H9 (cell line): ENCODE results near the gene TFAP2D. TPM values are rescaled to one million over a fixed set of nuclear protein-coding genes. Genes with fewer than 3 reads are reported as not detected.

Experiments
- DNase-seq: peaks from one replicate; pipeline ENCODE4 v3.0.0-alpha.2; 2017
- H2AFZ ChIP-seq: one replicate; pipeline ENCODE4 v1.6.1; 2013; ENCODE audit warnings: mild to moderate bottlenecking, low read length, control low read depth, moderate library complexity
- H2AK5ac ChIP-seq: 2 replicates; pipeline ENCODE4 v1.6.1; 2013; ENCODE audit warnings: low read length, control low read depth, mixed read lengths; ENCODE audit not compliant: insufficient read length
- H2BK120ac ChIP-seq: one replicate; pipeline ENCODE4 v1.6.1; 2013; ENCODE audit warnings: low read depth, mild to moderate bottlenecking, low read length, control low read depth, inconsistent platforms; ENCODE audit not compliant: poor library complexity, severe bottlenecking
- H2BK12ac ChIP-seq: 2 replicates; pipeline ENCODE4 v1.6.1; 2013; ENCODE audit warnings: low read length, control low read depth, mixed read lengths, low read depth; ENCODE audit not compliant: insufficient read length
- H2BK15ac ChIP-seq: 2 replicates; pipeline ENCODE4 v1.6.1; 2013; ENCODE audit warnings: low read depth, low read length, control low read depth
- H2BK20ac ChIP-seq: one replicate; pipeline ENCODE4 v1.6.1; 2013; ENCODE audit warnings: low read depth, mild to moderate bottlenecking, low read length, control low read depth, inconsistent platforms; ENCODE audit not compliant: poor library complexity, severe bottlenecking
- H2BK5ac ChIP-seq: 2 replicates; pipeline ENCODE4 v1.6.1; 2013; ENCODE audit warnings: low read length, control low read depth, mixed read lengths; ENCODE audit not compliant: insufficient read length
- H3K14ac ChIP-seq: 2 replicates; pipeline ENCODE4 v1.6.1; 2013; ENCODE audit warnings: low read length, control low read depth; ENCODE audit not compliant: insufficient read depth
- H3K18ac ChIP-seq: 2 replicates; pipeline ENCODE4 v1.6.1; 2013; ENCODE audit warnings: low read depth, mild to moderate bottlenecking, mixed read lengths, low read length, control low read depth; ENCODE audit not compliant: insufficient read length
- H3K23ac ChIP-seq: 2 replicates; pipeline ENCODE4 v1.6.1; 2013; ENCODE audit warnings: low read length, control low read depth, mixed read lengths, low read depth; ENCODE audit not compliant: insufficient read length
- H3K23me2 ChIP-seq: 2 replicates; pipeline ENCODE4 v1.6.1; 2013; ENCODE audit warnings: low read depth, mild to moderate bottlenecking, mixed read lengths, low read length, control low read depth; ENCODE audit not compliant: insufficient read length, poor library complexity, severe bottlenecking
- H3K27ac ChIP-seq: 2 replicates; pipeline ENCODE4 v1.5.1; 2013; ENCODE audit warnings: low read length, control low read depth, mixed read lengths, low read depth; ENCODE audit not compliant: insufficient read length
- H3K27me3 ChIP-seq: 2 replicates; pipeline ENCODE4 v1.6.1; 2013; ENCODE audit warnings: low read length, control low read depth, inconsistent platforms; ENCODE audit not compliant: insufficient read depth
- H3K4ac ChIP-seq: 2 replicates; pipeline ENCODE4 v1.6.1; 2013; ENCODE audit warnings: low read depth, mild to moderate bottlenecking, control low read depth, inconsistent platforms, low read length, moderate library complexity
- H3K4me1 ChIP-seq: 2 replicates; pipeline ENCODE4 v1.6.1; 2013; ENCODE audit warnings: low read length, control low read depth, inconsistent platforms; ENCODE audit not compliant: insufficient read depth
- H3K4me2 ChIP-seq: 2 replicates; pipeline ENCODE4 v1.6.1; 2013; ENCODE audit warnings: low read length, control low read depth, mixed read lengths; ENCODE audit not compliant: insufficient read length, insufficient read depth
- H3K56ac ChIP-seq: 2 replicates; pipeline ENCODE4 v1.6.1; 2013; ENCODE audit warnings: low read depth, mild to moderate bottlenecking, mixed read lengths, low read length, control low read depth; ENCODE audit not compliant: insufficient read length
- H3K79me1 ChIP-seq: 2 replicates; pipeline ENCODE4 v1.6.1; 2013; ENCODE audit warnings: low read depth, mild to moderate bottlenecking, moderate library complexity, low read length, control low read depth, inconsistent platforms; ENCODE audit not compliant: insufficient read depth, poor library complexity, severe bottlenecking
- H3K79me2 ChIP-seq: 2 replicates; pipeline ENCODE4 v1.6.1; 2013; ENCODE audit warnings: low read length, control low read depth, inconsistent platforms; ENCODE audit not compliant: insufficient read depth
- H3K9ac ChIP-seq: 2 replicates; pipeline ENCODE4 v1.6.1; 2013; ENCODE audit warnings: low read length, control low read depth, mixed read lengths; ENCODE audit not compliant: insufficient read length; ENCODE audit errors: extremely low read depth
- H3K9me3 ChIP-seq: one replicate; pipeline ENCODE4 v1.6.1; 2013; ENCODE audit warnings: low read depth, low read length, inconsistent platforms; ENCODE audit not compliant: control insufficient read depth
- H3T11ph ChIP-seq: one replicate; pipeline ENCODE4 v1.6.1; 2013; ENCODE audit warnings: mild to moderate bottlenecking, low read length, control low read depth, inconsistent platforms
- H4K20me1 ChIP-seq: one replicate; pipeline ENCODE4 v1.6.1; 2013; ENCODE audit not compliant: control insufficient read depth, insufficient read length, insufficient read depth
- H4K5ac ChIP-seq: 2 replicates; pipeline ENCODE4 v1.6.1; 2013; ENCODE audit warnings: low read depth, mild to moderate bottlenecking, mixed read lengths, low read length, control low read depth; ENCODE audit not compliant: insufficient read length
- H4K8ac ChIP-seq: replicated peaks from 2 replicates; pipeline ENCODE4 v1.6.1; 2013; ENCODE audit warnings: low read length, control low read depth, mixed read lengths, low read depth; ENCODE audit not compliant: insufficient read length
- H4K91ac ChIP-seq: 2 replicates; pipeline ENCODE4 v1.6.1; 2013; ENCODE audit warnings: low read depth, mild to moderate bottlenecking, moderate library complexity, mixed read lengths, low read length, control low read depth; ENCODE audit not compliant: insufficient read length
- H3K27ac Mint-ChIP-seq, 3 experiments: 2 replicates in 2 of 3; 3 replicates in 1 of 3; pipeline ENCODE4 v1.8.0; 2020 to 2021; ENCODE audit warnings: mixed read lengths in 3 of 3, mild to moderate bottlenecking in 1 of 3, moderate library complexity in 1 of 3
- H3K27me3 Mint-ChIP-seq: 2 replicates; pipeline ENCODE4 v1.8.0; 2021; ENCODE audit warnings: low read depth, mild to moderate bottlenecking, moderate library complexity, mixed read lengths
- H3K36me3 Mint-ChIP-seq, 3 experiments: 2 replicates in 2 of 3; 3 replicates in 1 of 3; pipeline ENCODE4 v1.8.0; 2020 to 2021; ENCODE audit warnings: low read depth in 3 of 3, mixed read lengths in 3 of 3; ENCODE audit not compliant: insufficient read depth in 1 of 3
- H3K4me1 Mint-ChIP-seq, 2 experiments: 2 replicates each; pipeline ENCODE4 v1.8.0; 2020; ENCODE audit warnings: mixed read lengths in 2 of 2
- H3K4me3 Mint-ChIP-seq, 2 experiments: 2 replicates in 1 of 2; 3 replicates in 1 of 2; pipeline ENCODE4 v1.8.0; 2020 to 2021; ENCODE audit warnings: mild to moderate bottlenecking in 2 of 2, mixed read lengths in 2 of 2, moderate library complexity in 1 of 2
- H3K9me3 Mint-ChIP-seq, 2 experiments: 2 replicates in 1 of 2; 3 replicates in 1 of 2; pipeline ENCODE4 v1.8.0; 2020; ENCODE audit warnings: mild to moderate bottlenecking in 2 of 2, mixed read lengths in 2 of 2, moderate library complexity in 1 of 2
- CTCF ChIP-seq: fragments of 200-600 bp; sonication (generic); conservative IDR thresholded peaks from 3 replicates; pipeline ENCODE4 v1.8.0; 2021; ENCODE audit warnings: antibody characterized with exemption, mild to moderate bottlenecking
- WGBS: extraction: QIAGEN DNeasy Blood & Tissue Kit; methylation state at CpG from one replicate; pipeline ENCODE4 v1.1.7; 2013; ENCODE audit warnings: missing lambda C conversion rate, low lambda C conversion rate, mixed read lengths; ENCODE audit not compliant: insufficient read length; ENCODE audit errors: extremely low coverage; 5-methylcytosine and 5-hydroxymethylcytosine counted together
- total RNA-seq: library from RNA; stranded (reverse); gene quantifications from 2 replicates; pipeline ENCODE4 v1.2.1, GENCODE V29; 2021

TFAP2D gene
- total RNA-seq, 1 experiment from 2014 or later, result not detected

GRCh38 chr6:50721978-50722377, 8.7 kb downstream of the TFAP2D start:
- H2AFZ ChIP-seq, result no peak overlapping the region
- Mint-ChIP-seq H3K9me3 (peaks cover 0 to 22% of the 10 kb centered on the region in 2 experiments; a peak in 3 of 5 replicates), H3K4me1 (peaks cover 29 to 61% of the 10 kb centered on the region in 2 experiments), H3K27ac (no peak overlapping the region), H3K36me3 (peaks cover 0 to 1% (median 0%) of the 10 kb centered on the region in 3 experiments; a peak in 1 of 7 replicates), H3K4me3 (no peak overlapping the region), H3K27me3 (peaks cover 100% of the 10 kb centered on the region)
- no peak overlapping the region for H4K5ac ChIP-seq
- H3K18ac ChIP-seq, result no peak overlapping the region
- H2BK15ac ChIP-seq, result no peak overlapping the region
- H3K27me3 ChIP-seq, result peaks cover 92% of the 10 kb centered on the region
- H3K14ac ChIP-seq, result no peak overlapping the region
- WGBS, result no CpG with 5 or more reads among the region's 19 CpGs
- no peaks in the 10 kb centered on the region for H4K20me1 ChIP-seq
- H4K8ac ChIP-seq, result no peak overlapping the region
- no peak overlapping the region for H2BK20ac ChIP-seq
- H2AK5ac ChIP-seq, result no peak overlapping the region
- H2BK5ac ChIP-seq, result no peak overlapping the region
- H3K27ac ChIP-seq, result no peak overlapping the region
- H3K56ac ChIP-seq, result no peak overlapping the region
- DNase-seq, result no peak
- H2BK12ac ChIP-seq, result no peak overlapping the region
- H3K9me3 ChIP-seq, result no peaks in the 10 kb centered on the region
- H3T11ph ChIP-seq, result no peak overlapping the region
- H3K4ac ChIP-seq, result no peak overlapping the region
- H2BK120ac ChIP-seq, result no peak overlapping the region
- TF ChIP-seq CTCF, result no peak
- H3K79me1 ChIP-seq, result no peaks in the 10 kb centered on the region
- no peaks in the 10 kb centered on the region for H3K79me2 ChIP-seq
- no peak overlapping the region for H3K23ac ChIP-seq
- H4K91ac ChIP-seq, result no peak overlapping the region
- peaks cover 3% of the 10 kb centered on the region; the same call in 1 of the 2 replicates for H3K4me1 ChIP-seq
- peaks cover 4% of the 10 kb centered on the region for H3K23me2 ChIP-seq
- no peak overlapping the region for H3K4me2 ChIP-seq
- no peak overlapping the region for H3K9ac ChIP-seq
